ENCODE measurements around the gene PDZRN3.

DNA sequence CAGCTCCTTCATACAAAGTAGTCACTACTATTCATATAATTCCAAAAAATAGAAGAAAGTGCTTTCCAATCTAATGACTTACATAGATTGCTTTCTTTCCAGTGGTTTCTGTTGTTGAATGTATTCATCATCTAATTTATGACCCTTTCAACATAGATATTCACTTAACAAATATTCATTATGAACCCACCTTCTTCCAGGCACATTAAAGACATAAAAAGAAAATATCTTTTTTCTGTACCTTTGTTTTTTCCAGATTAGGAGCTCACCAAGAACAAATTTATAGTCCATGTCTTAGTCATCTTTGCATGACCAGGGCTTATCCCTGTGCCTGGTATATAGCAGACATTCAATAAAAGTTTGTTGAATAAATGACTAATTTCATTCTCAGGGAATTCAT, 32.4 kb upstream of the PDZRN3 start:
- no peak for TF ChIP-seq ZNF317 (CRISPR knock-in tag; IDR thresholded peaks at IDR 0.05)
- TF ChIP-seq TAF15 (IDR thresholded peaks at IDR 0.05; ENCODE audit: low read depth, low read length, poor library complexity, severe bottlenecking): no peak

Measured in HepG2 (cell line).